Left ventricle myocardium inferior (tissue), 1 donor: ENCODE results near the gene TADA2A. TPM values are rescaled to one million over a fixed set of nuclear protein-coding genes. Genes with fewer than 3 reads are reported as not detected.
"Not testable (repeated sequence)": the region's sequence is repeated elsewhere in the genome, so short reads cannot be mapped to it uniquely, and the experiment has no call there.

Experiments
- DNase-seq: peaks from one replicate; pipeline ENCODE4 v3.0.0-alpha.2; 2020
- H3K27ac ChIP-seq: fragments of 200-600 bp; replicated peaks from 2 replicates; pipeline ENCODE4 v1.8.0; 2021
- H3K27me3 ChIP-seq: fragments of 200-600 bp; 2 replicates; pipeline ENCODE4 v1.8.0; 2021; ENCODE audit warnings: low read depth
- H3K36me3 ChIP-seq: fragments of 200-600 bp; 2 replicates; pipeline ENCODE4 v1.8.0; 2021
- H3K4me1 ChIP-seq: fragments of 200-600 bp; 2 replicates; pipeline ENCODE4 v1.8.0; 2021
- H3K4me3 ChIP-seq: fragments of 200-600 bp; 2 replicates; pipeline ENCODE4 v1.8.0; 2021; ENCODE audit warnings: mild to moderate bottlenecking, moderate library complexity
- H3K9me3 ChIP-seq: fragments of 200-600 bp; replicated peaks from 2 replicates; pipeline ENCODE4 v1.8.0; 2021
- intact Hi-C: fragments of 100-400 bp; cut with micrococcal nuclease; formaldehyde crosslinking; loops from one replicate; pipeline ENCODE4 v1.11.0; 2022
- total RNA-seq: library from RNA; stranded (reverse); fragmentation: NEBNext Ultra II Directional; extraction: Animal tissue kit (Norgen Biotek cat#: 25700); gene quantifications from one replicate; pipeline ENCODE4 v1.2.1, GENCODE V29; 2021
- TF ChIP-seq, protein P1 (sequence below): fragments of 200-600 bp; IDR thresholded peaks from 2 replicates; pipeline ENCODE4 v1.8.0; 2021; ENCODE audit warnings: antibody characterized with exemption, mild to moderate bottlenecking, borderline replicate concordance
- donor health status: DM: no; HTN: yes; CAD: no; lungs with severe emphysema.

TADA2A gene
- total RNA-seq, 1 donor from 2014 or later: 11.9 TPM

- DNase-seq: no peak
Measured at GRCh38 chr17:37507111-37507510, 100.4 kb downstream of the TADA2A start.

GRCh38 chr17:37510056-37510455, 103.4 kb downstream of the TADA2A start:
- Histone ChIP-seq H3K4me3 (no peak overlapping the region), H3K9me3 (no peaks in the 10 kb centered on the region), H3K27ac (no peak overlapping the region), H3K4me1 (peaks cover 14% of the 10 kb centered on the region), H3K27me3 (no peaks in the 10 kb centered on the region), H3K36me3 (peaks cover 34% of the 10 kb centered on the region)
- no peak for DNase-seq
- TF ChIP-seq, protein P1, sequence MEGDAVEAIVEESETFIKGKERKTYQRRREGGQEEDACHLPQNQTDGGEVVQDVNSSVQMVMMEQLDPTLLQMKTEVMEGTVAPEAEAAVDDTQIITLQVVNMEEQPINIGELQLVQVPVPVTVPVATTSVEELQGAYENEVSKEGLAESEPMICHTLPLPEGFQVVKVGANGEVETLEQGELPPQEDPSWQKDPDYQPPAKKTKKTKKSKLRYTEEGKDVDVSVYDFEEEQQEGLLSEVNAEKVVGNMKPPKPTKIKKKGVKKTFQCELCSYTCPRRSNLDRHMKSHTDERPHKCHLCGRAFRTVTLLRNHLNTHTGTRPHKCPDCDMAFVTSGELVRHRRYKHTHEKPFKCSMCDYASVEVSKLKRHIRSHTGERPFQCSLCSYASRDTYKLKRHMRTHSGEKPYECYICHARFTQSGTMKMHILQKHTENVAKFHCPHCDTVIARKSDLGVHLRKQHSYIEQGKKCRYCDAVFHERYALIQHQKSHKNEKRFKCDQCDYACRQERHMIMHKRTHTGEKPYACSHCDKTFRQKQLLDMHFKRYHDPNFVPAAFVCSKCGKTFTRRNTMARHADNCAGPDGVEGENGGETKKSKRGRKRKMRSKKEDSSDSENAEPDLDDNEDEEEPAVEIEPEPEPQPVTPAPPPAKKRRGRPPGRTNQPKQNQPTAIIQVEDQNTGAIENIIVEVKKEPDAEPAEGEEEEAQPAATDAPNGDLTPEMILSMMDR: no peak
- intact Hi-C loops: no loop called here

More at GRCh38 chr17:37507111-37507510, 100.4 kb downstream of the TADA2A start:
- no peaks in the 10 kb centered on the region for H3K9me3 ChIP-seq
- intact Hi-C loops: no loop called here
- H3K4me3 ChIP-seq: no peak overlapping the region
- TF ChIP-seq, protein P1: no peak
- peaks cover 17% of the 10 kb centered on the region for H3K4me1 ChIP-seq
- H3K27ac ChIP-seq: peak overlapping the region; percentile 18
- H3K36me3 ChIP-seq: peaks cover 12% of the 10 kb centered on the region
- no peaks in the 10 kb centered on the region for H3K27me3 ChIP-seq

DNA sequence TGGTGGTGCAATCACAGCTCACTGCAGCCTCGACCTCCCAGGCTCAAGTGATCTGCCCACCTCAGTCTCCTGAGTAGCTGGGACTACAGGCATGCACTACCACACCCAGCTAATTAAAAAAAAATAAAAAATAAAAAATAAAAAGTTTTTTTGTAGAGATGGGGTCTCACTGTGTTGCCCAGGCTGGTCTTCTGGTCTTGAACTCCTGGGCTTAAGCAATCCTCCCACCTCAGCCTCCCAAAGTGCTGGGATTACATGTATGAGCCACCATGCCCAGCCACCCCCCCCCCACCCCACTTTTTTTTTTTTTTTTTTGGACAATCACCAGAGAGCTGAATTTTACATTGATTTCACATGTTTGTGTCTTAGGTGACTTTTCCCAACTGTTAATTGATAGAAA, 105.0 kb downstream of the TADA2A start:
- intact Hi-C loops: not testable (repeated sequence)

DNA sequence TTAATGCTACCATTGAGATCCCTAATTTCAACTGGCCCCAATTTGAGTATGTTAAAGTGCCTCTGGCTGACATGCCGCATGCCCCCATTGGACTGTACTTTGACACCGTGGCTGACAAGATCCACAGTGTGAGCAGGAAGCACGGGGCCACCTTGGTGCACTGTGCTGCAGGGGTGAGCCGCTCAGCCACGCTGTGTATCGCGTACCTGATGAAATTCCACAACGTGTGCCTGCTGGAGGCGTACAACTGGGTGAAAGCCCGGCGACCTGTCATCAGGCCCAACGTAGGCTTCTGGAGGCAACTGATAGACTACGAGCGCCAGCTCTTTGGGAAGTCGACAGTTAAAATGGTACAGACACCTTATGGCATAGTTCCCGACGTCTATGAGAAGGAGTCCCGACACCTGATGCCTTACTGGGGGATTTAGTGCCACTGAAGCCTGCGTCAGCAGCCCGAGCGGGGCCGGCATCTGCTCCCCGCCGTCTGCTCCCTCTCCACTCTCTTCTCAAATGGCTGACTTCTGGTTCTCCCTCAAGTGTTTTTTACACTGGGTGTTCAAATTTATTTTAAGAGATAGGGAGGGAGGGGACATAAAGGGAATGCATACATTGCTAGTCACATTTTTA, 105.9 kb downstream of the TADA2A start:
- Histone ChIP-seq H3K27me3 (no peaks in the 10 kb centered on the region), H3K4me3 (no peak overlapping the region), H3K4me1 (peaks cover 16% of the 10 kb centered on the region), H3K36me3 (peaks cover 43% of the 10 kb centered on the region), H3K27ac (peak overlapping the region; percentile 3), H3K9me3 (no peaks in the 10 kb centered on the region)
- intact Hi-C loops: no loop called here
- no peak for DNase-seq
- TF ChIP-seq, protein P1: no peak

More for the DNA sequence above, 105.0 kb downstream of the TADA2A start:
- H3K27me3 ChIP-seq, H3K27ac ChIP-seq, H3K4me3 ChIP-seq, DNase-seq, H3K9me3 ChIP-seq: not testable (repeated sequence)
- H3K4me1 ChIP-seq: peaks cover 24% of the 10 kb centered on the region
- H3K36me3 ChIP-seq: peaks cover 34% of the 10 kb centered on the region

DNA sequence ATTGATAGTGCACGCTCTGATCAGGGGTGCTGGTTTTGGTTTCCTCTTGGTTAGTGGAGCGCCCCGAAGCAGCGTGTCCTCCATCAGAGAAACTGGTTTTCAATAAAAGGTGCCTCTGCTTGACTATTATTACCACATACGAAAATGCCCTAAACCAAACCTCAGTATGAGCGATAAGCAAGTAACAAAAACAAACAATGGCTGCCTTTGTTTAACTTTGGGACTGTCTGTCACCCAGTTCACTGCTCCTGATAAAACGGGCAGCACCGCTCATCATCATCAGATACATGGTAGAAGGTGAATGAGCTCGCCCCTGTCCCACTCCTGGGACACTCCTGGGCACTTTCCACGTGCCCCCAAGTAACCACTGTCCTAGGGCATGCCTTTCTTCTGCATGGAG, 107.0 kb downstream of the TADA2A start:
- intact Hi-C loops: no loop called here
- H3K4me3 ChIP-seq: no peak overlapping the region
- H3K36me3 ChIP-seq: peaks cover 55% of the 10 kb centered on the region
- H3K4me1 ChIP-seq: peaks cover 10% of the 10 kb centered on the region
- H3K27ac ChIP-seq: no peak overlapping the region
- TF ChIP-seq, protein P1: no peak
- DNase-seq: no peak
- H3K9me3 ChIP-seq: no peaks in the 10 kb centered on the region
- H3K27me3 ChIP-seq: no peaks in the 10 kb centered on the region

- peaks cover 10% of the 10 kb centered on the region for H3K4me1 ChIP-seq
- no peaks in the 10 kb centered on the region for H3K9me3 ChIP-seq
- no peak for DNase-seq
- no peaks in the 10 kb centered on the region for H3K27me3 ChIP-seq
- H3K4me3 ChIP-seq: no peak overlapping the region
- intact Hi-C loops: no loop called here
- peaks cover 75% of the 10 kb centered on the region for H3K36me3 ChIP-seq
- TF ChIP-seq, protein P1: no peak
- no peak overlapping the region for H3K27ac ChIP-seq
Measured at GRCh38 chr17:37516127-37516571, 109.5 kb downstream of the TADA2A start.
